IMR-90 (cell line): ENCODE data around the gene FAM193A. TPM values are rescaled to one million over a fixed set of nuclear protein-coding genes. Genes with fewer than 3 reads are reported as not detected.

Source experiments
- ATAC-seq: fragments of 200-7000 bp; cut with Tn5 transposase; 2 replicates; pipeline ENCODE4 v1.9.1; 2020; ENCODE audit warnings: low read depth, mild to moderate bottlenecking, moderate library complexity
- BruUV-seq: library from RNA; stranded (reverse); fragments of 400-500 nt; replicated peaks from 2 replicates; lab custom pipeline; 2021; lab: Mats Ljungman, UMichigan
- CTCF ChIA-PET: fragments of 300-600 bp; formaldehyde crosslinking; extraction: SDS; loops from one replicate; lab custom pipeline; 2021; ENCODE audit warnings: antibody characterized with exemption; lab: Yijun Ruan, JAX
- POLR2A ChIA-PET: fragments of 300-600 bp; sonication (Branson Sonifier 250); formaldehyde crosslinking; loops from one replicate; lab custom pipeline; 2022; ENCODE audit warnings: antibody characterized with exemption; ENCODE audit not compliant: unreplicated experiment; lab: Charles Lee
- DNase-seq: peaks from one replicate; pipeline ENCODE4 v3.0.0; 2013
- H2AFZ ChIP-seq: replicated peaks from 2 replicates; pipeline ENCODE3; 2013; ENCODE audit warnings: low read length, mild to moderate bottlenecking; ENCODE audit not compliant: poor library complexity
- H2AK5ac ChIP-seq: 2 replicates; pipeline ENCODE4 v1.6.1; 2013; ENCODE audit warnings: low read depth, low read length, inconsistent platforms
- H2AK9ac ChIP-seq: replicated peaks from 2 replicates; pipeline ENCODE3; 2013; ENCODE audit warnings: mild to moderate bottlenecking, low read depth, low read length, moderate library complexity; ENCODE audit not compliant: poor library complexity
- H2BK120ac ChIP-seq: 2 replicates; pipeline ENCODE4 v1.6.1; 2013; ENCODE audit warnings: low read depth, low read length, inconsistent platforms
- H2BK15ac ChIP-seq: 3 replicates; pipeline ENCODE4 v1.6.1; 2013; ENCODE audit warnings: low read depth, low read length, inconsistent platforms
- H2BK20ac ChIP-seq: 2 replicates; pipeline ENCODE4 v1.6.1; 2013; ENCODE audit warnings: low read depth, mild to moderate bottlenecking, inconsistent platforms, low read length, moderate library complexity
- H2BK5ac ChIP-seq: 2 replicates; pipeline ENCODE4 v1.6.1; 2013; ENCODE audit warnings: mild to moderate bottlenecking, low read depth, low read length, inconsistent platforms; ENCODE audit not compliant: poor library complexity, severe bottlenecking
- H3K14ac ChIP-seq: replicated peaks from 2 replicates; pipeline ENCODE4 v1.6.1; 2013; ENCODE audit warnings: low read depth, low read length, inconsistent platforms
- H3K18ac ChIP-seq: 2 replicates; pipeline ENCODE4 v1.6.1; 2013; ENCODE audit warnings: low read depth, low read length, control low read depth
- H3K23ac ChIP-seq: 2 replicates; pipeline ENCODE4 v1.6.1; 2013; ENCODE audit warnings: low read depth, low read length, inconsistent platforms
- H3K27ac ChIP-seq: 2 replicates; pipeline ENCODE4 v1.5.1; 2013; ENCODE audit warnings: mild to moderate bottlenecking, control low read depth, low read length; ENCODE audit not compliant: insufficient read depth
- H3K27me3 ChIP-seq: 2 replicates; pipeline ENCODE4 v1.6.1; 2013; ENCODE audit warnings: low read length; ENCODE audit not compliant: control insufficient read depth, insufficient read depth
- H3K36me3 ChIP-seq: 2 replicates; pipeline ENCODE4 v1.6.1; 2013; ENCODE audit warnings: low read length, mixed read lengths; ENCODE audit not compliant: control insufficient read depth, insufficient read depth
- H3K4ac ChIP-seq: 2 replicates; pipeline ENCODE4 v1.6.1; 2013; ENCODE audit warnings: low read depth, low read length, inconsistent platforms
- H3K4me1 ChIP-seq: 2 replicates; pipeline ENCODE4 v1.6.1; 2013; ENCODE audit warnings: low read length, mixed read lengths; ENCODE audit not compliant: control insufficient read depth, insufficient read depth
- H3K4me2 ChIP-seq: 2 replicates; pipeline ENCODE4 v1.6.1; 2013; ENCODE audit warnings: low read depth, mild to moderate bottlenecking, control low read depth, low read length, moderate library complexity
- H3K4me3 ChIP-seq: 2 replicates; pipeline ENCODE4 v1.5.1; 2013; ENCODE audit warnings: low read depth, mild to moderate bottlenecking, control low read depth, low read length, moderate library complexity; ENCODE audit not compliant: insufficient read depth
- H3K56ac ChIP-seq: 2 replicates; pipeline ENCODE4 v1.6.1; 2013; ENCODE audit warnings: low read length, inconsistent platforms; ENCODE audit not compliant: insufficient read depth; ENCODE audit errors: extremely low read depth
- H3K79me1 ChIP-seq, 2 experiments: 2 replicates each; pipeline ENCODE4 v1.6.1; 2013; ENCODE audit warnings: low read length in 2 of 2, inconsistent platforms in 1 of 2, low read depth in 1 of 2
- H3K9ac ChIP-seq: 2 replicates; pipeline ENCODE4 v1.6.1; 2013; ENCODE audit warnings: low read depth, low read length, control low read depth
- H3K9me1 ChIP-seq: 2 replicates; pipeline ENCODE4 v1.6.1; 2013; ENCODE audit warnings: low read length, inconsistent platforms; ENCODE audit not compliant: insufficient read depth
- H3K9me3 ChIP-seq: 2 replicates; pipeline ENCODE4 v1.6.1; 2013; ENCODE audit warnings: low read length; ENCODE audit not compliant: control insufficient read depth, insufficient read depth
- H4K20me1 ChIP-seq: 2 replicates; pipeline ENCODE4 v1.6.1; 2013; ENCODE audit warnings: low read length, inconsistent platforms; ENCODE audit not compliant: insufficient read depth
- H4K5ac ChIP-seq: 2 replicates; pipeline ENCODE4 v1.6.1; 2013; ENCODE audit warnings: mild to moderate bottlenecking, low read depth, low read length, control low read depth
- H4K8ac ChIP-seq, 2 experiments: 2 replicates each; pipeline ENCODE4 v1.6.1; 2013; ENCODE audit warnings: low read depth in 2 of 2, low read length in 2 of 2, control low read depth in 1 of 2, inconsistent platforms in 1 of 2
- H4K91ac ChIP-seq: 2 replicates; pipeline ENCODE4 v1.6.1; 2013; ENCODE audit warnings: low read depth, low read length, inconsistent platforms; ENCODE audit not compliant: insufficient read depth
- CEBPB ChIP-seq: IDR thresholded peaks from 2 replicates; pipeline ENCODE4 v1.6.1; 2012; ENCODE audit warnings: low read depth, low read length, improper control_type of control experiment
- MAZ ChIP-seq: IDR thresholded peaks from 2 replicates; pipeline ENCODE4 v1.6.1; 2012; ENCODE audit warnings: low read depth, mild to moderate bottlenecking, low read length, improper control_type of control experiment, moderate library complexity, borderline replicate concordance
- POLR2A ChIP-seq: IDR thresholded peaks from 2 replicates; pipeline ENCODE4 v1.6.1; 2012; ENCODE audit warnings: mild to moderate bottlenecking, low read depth, low read length
- RAD21 ChIP-seq: IDR thresholded peaks from 2 replicates; pipeline ENCODE4 v1.6.1; 2012; ENCODE audit warnings: low read length, improper control_type of control experiment
- WGBS, 2 experiments: methylation state at CpG; one replicate each; pipeline versions ENCODE4 v1.1.5 to v1.1.7; 2013; ENCODE audit warnings: missing lambda C conversion rate in 2 of 2; ENCODE audit not compliant: insufficient read length in 1 of 2; ENCODE audit errors: extremely low coverage in 2 of 2; 5-methylcytosine and 5-hydroxymethylcytosine counted together
- dilution Hi-C: fragments of 300-500 bp; cut with HindIII; formaldehyde crosslinking; loops from one replicate; pipeline ENCODE4 v1.14.3; 2018; ENCODE audit warnings: low sequenced_read_pairs; ENCODE audit not compliant: unreplicated experiment
- in situ Hi-C: fragments of 300-500 bp; cut with MboI; formaldehyde crosslinking; loops from 3 replicates; pipeline ENCODE4 v1.14.3; 2019; ENCODE audit warnings: low sequenced_read_pairs, inconsistent platforms, mixed read lengths
- intact Hi-C: fragments of 100-400 bp; cut with micrococcal nuclease; formaldehyde crosslinking; loops from 2 replicates; pipeline ENCODE4 v1.10.0; 2022
- polyA plus RNA-seq, 3 experiments: library from polyadenylated mRNA; depleted of rRNA; stranded (reverse); fragments of >200 nt; gene quantifications; 2 replicates each; pipeline ENCODE4 v1.2.3, GENCODE V29; 2012; ENCODE audit warnings: low replicate concordance in 1 of 3
- total RNA-seq: library from RNA; depleted of rRNA; stranded (reverse); fragments of >200 nt; gene quantifications from 2 replicates; pipeline ENCODE4 v1.2.3, GENCODE V29; 2012
- TF ChIP-seq, protein P1 (sequence below): fragments of 150-350 bp; IDR thresholded peaks from 2 replicates; pipeline ENCODE4 v1.6.1; 2016; ENCODE audit warnings: low read depth, mild to moderate bottlenecking, low read length, moderate library complexity, borderline replicate concordance
- TF ChIP-seq, protein P2 (sequence below): conservative IDR thresholded peaks from 2 replicates; pipeline ENCODE4 v1.5.1; 2012; ENCODE audit warnings: mild to moderate bottlenecking, low read depth, low read length, improper control_type of control experiment

Gene FAM193A
- total and polyA plus RNA-seq, 2 of the 4 experiments (the other 2 are of a cell fraction) = 6.8 to 11.0 TPM

DNA sequence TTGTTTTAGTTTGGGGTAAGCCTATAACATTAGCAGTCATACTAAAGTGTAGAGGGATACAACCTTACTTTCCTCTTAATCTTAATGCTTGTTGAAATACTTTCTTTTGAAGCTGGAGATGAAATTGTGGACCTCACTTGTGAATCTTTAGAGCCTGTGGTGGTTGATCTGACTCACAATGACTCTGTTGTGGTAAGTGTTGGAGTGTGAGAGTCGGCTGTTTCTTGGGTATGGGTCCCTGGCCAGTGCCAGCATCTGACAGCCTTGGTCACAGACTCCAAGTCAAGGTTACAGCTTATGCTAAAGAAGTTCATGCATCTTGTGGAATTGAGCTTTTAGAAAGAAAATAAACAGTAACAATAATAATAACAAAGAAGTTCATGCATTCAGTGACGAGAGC is 35.9 kb upstream of the FAM193A start:
- ChIA-PET POLR2A (interaction anchor here (0.6 kb wide), 1 partner anchor 644 kb away, joined by 4 read pairs; the partner anchor contains the start of gene LETM1), CTCF (interaction anchor here (0.9 kb wide), 1 partner anchor 33 kb away, joined by 3 read pairs; no protein-coding TSS in a partner anchor)
- no peaks in the 10 kb centered on the region for H3K27me3 ChIP-seq
- H4K20me1 ChIP-seq = peaks cover 39% of the 10 kb centered on the region
- H3K4me1 ChIP-seq = no peaks in the 10 kb centered on the region
- H3K56ac ChIP-seq = no peak overlapping the region
- H4K5ac ChIP-seq = no peak overlapping the region
- no peak overlapping the region for H3K4me3 ChIP-seq
- no peak overlapping the region for H2AK5ac ChIP-seq
- peaks cover 54% of the 10 kb centered on the region for H3K36me3 ChIP-seq
- in situ Hi-C loops (no loop called here), intact Hi-C loops (no loop called here), dilution Hi-C loops (no loop called here)
- H2BK15ac ChIP-seq = no peak overlapping the region
- H2BK120ac ChIP-seq = no peak overlapping the region
- H4K8ac ChIP-seq = no peak overlapping the region
- H3K23ac ChIP-seq = no peak overlapping the region
- DNase-seq (peak; percentile 33), ATAC-seq (no peak; the same call in 1 of the 2 replicates)
- no peaks in the 10 kb centered on the region for H3K9me3 ChIP-seq
- H4K91ac ChIP-seq = no peak overlapping the region
- H3K27ac ChIP-seq = no peak overlapping the region
- peaks cover 49 to 75% of the 10 kb centered on the region in 2 experiments for H3K79me1 ChIP-seq
- H2AK9ac ChIP-seq = no peak overlapping the region
- WGBS, 2 experiments = no CpG with 5 or more reads among the region's 2 CpGs
- H3K9ac ChIP-seq = no peak overlapping the region
- H2AFZ ChIP-seq = no peak overlapping the region
- H3K14ac ChIP-seq = no peak overlapping the region
- H3K4me2 ChIP-seq = no peak overlapping the region
- BruUV-seq = no TSS peak
- H2BK5ac ChIP-seq = no peak overlapping the region
- TF ChIP-seq RAD21 = no peak
- TF ChIP-seq, protein P1, sequence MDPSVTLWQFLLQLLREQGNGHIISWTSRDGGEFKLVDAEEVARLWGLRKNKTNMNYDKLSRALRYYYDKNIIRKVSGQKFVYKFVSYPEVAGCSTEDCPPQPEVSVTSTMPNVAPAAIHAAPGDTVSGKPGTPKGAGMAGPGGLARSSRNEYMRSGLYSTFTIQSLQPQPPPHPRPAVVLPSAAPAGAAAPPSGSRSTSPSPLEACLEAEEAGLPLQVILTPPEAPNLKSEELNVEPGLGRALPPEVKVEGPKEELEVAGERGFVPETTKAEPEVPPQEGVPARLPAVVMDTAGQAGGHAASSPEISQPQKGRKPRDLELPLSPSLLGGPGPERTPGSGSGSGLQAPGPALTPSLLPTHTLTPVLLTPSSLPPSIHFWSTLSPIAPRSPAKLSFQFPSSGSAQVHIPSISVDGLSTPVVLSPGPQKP = no peak
- TF ChIP-seq CEBPB = no peak
- TF ChIP-seq, protein P2, sequence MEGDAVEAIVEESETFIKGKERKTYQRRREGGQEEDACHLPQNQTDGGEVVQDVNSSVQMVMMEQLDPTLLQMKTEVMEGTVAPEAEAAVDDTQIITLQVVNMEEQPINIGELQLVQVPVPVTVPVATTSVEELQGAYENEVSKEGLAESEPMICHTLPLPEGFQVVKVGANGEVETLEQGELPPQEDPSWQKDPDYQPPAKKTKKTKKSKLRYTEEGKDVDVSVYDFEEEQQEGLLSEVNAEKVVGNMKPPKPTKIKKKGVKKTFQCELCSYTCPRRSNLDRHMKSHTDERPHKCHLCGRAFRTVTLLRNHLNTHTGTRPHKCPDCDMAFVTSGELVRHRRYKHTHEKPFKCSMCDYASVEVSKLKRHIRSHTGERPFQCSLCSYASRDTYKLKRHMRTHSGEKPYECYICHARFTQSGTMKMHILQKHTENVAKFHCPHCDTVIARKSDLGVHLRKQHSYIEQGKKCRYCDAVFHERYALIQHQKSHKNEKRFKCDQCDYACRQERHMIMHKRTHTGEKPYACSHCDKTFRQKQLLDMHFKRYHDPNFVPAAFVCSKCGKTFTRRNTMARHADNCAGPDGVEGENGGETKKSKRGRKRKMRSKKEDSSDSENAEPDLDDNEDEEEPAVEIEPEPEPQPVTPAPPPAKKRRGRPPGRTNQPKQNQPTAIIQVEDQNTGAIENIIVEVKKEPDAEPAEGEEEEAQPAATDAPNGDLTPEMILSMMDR = no peak
- TF ChIP-seq MAZ = no peak
- TF ChIP-seq POLR2A = no peak
- 0 out of 2 replicates have a peak, but pooled peaks cover 3% of the 10 kb centered on the region for H3K9me1 ChIP-seq
- H3K18ac ChIP-seq = no peak overlapping the region
- no peak overlapping the region for H2BK20ac ChIP-seq
- H3K4ac ChIP-seq = no peak overlapping the region
